NCI-H146 treated with DMSO at 0.1 percent for 48 hours (cell line): ENCODE data around the gene FBXL22.

Source experiments
- DNase-seq: peaks from one replicate; lab custom pipeline; 2025; ENCODE audit not compliant: unreplicated experiment; lab: John Stamatoyannopoulos, UW

The FBXL22 gene

GRCh38 chr15:63593705-63594671 is 3.2 kb upstream of the FBXL22 start:
- DNase-seq = no peak

GRCh38 chr15:63595065-63595464 is 2.1 kb upstream of the FBXL22 start:
- DNase-seq = no peak

GRCh38 chr15:63595688-63596087 is 1.5 kb upstream of the FBXL22 start:
- no peak for DNase-seq

- no peak for DNase-seq
Measured at GRCh38 chr15:63596676-63597037, 530 bp upstream of the FBXL22 start.

DNA sequence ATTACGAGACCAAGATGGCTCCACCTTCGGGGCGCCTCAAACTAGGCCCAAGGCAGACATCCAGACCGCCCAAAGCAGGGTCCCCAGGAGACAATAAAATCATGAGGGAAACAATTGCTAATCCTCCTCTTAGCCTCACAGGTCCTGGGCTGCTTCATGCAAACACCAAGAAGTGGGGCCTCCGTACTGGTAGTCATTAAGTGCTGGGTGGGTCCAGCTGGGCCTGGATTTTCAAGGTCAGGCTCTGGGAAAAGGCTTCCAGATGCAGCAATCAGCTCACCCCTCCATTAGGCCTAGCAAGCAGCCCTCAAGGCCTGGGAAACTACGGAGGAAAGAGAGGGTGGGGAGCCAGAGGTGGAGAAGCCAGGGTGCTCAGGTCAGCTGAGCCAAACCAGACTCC is 634 bp downstream of the FBXL22 start:
- DNase-seq = no peak

DNA sequence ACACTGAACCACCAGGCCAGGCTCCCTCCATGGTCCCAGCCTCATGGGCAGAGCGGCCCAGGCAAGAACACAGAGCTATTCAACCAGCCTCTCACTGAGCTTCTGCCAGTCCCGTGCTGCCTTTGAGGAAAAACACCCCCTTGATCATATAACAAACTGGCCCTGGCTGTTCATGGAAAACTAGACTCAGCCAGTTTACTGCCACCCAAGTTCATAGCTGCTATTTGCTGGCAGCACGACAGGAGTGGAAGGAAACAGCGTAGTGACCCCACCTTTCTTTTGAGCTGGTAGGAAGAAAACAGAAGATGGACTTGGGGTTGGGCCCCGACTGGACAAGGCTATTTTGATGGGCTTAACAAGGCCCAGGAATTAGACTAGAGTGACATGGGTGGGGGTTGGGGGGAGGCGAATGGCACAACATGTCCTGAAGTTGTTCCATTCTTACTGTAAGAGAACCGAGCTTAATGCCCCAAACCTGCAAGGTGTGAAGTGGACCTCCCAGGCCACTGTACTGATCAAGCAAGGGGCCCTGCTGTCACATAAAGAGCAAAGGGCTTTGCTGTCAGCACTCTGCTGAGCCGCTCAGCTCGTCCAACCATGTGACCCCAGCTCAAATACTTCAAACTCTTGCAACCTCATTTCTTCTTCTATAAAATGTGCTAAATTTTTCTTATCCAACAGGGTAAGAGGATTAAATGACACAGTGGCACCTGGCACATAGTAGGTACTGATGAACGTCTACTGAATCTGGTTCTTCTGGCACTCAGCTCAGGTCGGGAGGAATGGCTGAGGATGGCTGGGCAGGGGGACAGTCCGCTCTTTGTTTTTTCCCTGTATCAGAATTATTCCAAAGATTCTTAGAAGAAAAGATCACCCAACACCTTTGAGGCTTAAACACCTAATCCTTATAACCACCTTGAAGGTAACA is 1.6 kb downstream of the FBXL22 start:
- DNase-seq = no peak

DNA sequence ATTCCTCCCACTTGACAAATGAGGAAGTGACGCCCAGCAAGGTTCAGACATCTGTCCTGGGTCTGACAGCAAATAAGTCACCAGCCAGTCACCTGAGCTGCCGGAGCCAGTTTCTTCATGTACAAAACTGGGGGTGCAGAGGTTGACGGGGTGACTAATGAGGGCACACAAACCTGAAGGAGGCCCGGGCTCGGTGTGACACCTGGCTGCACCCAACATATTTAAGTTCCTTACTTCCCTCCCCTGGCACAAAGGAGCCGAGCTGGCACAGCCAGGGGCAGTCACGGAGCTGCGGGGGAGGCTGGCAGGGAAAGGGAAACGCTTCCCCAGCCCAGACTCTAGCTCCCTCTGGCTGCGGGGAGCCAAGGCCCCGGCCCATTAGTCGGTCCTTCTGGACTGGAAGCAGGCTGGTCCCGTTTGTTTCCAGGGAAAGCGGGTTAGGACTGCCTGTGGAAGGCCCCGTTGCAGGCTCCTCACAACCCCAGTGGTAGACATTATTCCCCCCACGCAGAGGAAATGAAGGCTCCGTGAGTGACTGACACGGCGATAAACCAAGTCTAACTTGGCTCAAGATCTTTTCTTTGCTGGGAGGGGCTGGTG is 2.3 kb downstream of the FBXL22 start:
- no peak for DNase-seq

- DNase-seq = peak; percentile 6
Measured at GRCh38 chr15:63600001-63600615, 2.9 kb downstream of the FBXL22 start.

GRCh38 chr15:63600616-63601025 is 3.4 kb downstream of the FBXL22 start:
- peak; percentile 68 for DNase-seq

DNA sequence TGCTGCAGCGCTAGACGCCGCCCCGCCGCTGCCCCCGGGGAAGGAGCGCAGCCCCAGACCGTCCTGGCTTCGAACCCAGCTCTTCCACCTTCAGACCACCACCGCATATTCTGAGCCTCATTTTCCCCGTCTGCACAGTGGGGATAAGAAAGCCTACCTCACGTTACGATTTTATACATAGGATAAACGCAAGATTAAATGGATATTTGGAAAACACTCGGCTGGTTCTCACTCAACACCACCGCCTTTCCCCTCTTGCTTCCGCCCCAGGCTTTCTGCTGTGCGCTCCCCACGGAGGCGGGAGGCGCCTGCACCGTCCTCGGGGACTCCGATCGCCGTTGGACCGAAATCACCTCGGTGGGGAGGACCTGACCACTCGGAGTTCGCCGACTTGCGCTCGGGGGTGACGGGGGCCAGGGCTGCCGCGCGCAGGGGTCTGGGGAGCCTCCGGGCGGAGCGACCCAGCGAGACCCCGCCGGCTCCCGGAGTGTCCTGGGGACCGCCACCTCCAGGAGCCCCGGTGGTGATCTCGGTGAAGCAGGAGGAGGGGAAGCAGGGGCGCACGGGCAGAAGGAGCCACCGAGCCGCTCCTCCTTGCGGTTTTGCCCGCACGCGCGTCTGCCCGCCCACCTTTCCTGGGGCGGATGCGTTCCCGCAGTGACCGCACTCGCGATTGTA is 4.0 kb downstream of the FBXL22 start:
- DNase-seq = no peak

DNA sequence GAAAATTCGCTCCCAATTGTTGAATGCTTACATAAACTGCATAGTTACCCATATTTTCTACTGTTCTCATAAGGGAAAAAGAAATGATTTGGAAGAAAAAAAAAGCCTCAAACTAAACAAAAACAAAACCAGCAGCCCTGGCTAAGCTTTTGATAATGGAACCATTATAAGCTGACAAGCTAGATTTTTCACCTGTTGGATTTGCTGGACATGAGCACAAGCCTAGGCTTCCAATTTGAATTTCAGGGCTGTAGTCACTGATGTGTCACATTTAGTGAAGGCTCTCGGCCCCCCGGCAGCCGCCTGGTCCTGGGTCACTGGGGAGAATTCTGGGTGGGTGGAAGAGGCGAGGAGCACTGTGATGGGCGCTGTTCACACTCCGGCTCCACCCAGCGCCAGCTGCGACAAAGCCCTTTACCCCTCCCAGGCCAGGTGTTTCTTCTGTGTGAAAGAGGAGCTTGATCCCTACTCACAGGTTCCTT is 4.6 kb downstream of the FBXL22 start:
- peak; percentile 45 for DNase-seq

- DNase-seq = no peak
Measured at GRCh38 chr15:63602595-63602994, 5.4 kb downstream of the FBXL22 start.

GRCh38 chr15:63603516-63603915 is 6.3 kb downstream of the FBXL22 start:
- no peak for DNase-seq

DNA sequence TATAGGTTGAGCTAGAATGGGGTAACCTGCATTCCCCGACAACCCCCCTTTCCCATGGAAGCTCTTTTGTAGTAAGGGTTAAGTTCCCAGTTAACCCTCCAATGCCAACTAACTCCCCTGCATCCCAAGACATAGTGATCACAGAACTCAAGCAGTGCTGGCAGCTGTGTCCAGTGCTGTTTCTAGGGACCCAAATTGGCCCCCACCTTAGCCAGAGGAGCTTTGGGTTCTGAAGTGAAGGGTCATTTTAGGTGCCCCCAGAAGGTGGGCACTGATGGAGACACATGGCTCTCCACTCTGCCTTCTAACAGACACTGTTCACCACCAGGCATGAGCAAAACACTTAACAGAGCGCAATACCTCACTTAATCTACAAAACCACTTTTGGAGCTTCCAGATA is 7.1 kb downstream of the FBXL22 start:
- no peak for DNase-seq

DNA sequence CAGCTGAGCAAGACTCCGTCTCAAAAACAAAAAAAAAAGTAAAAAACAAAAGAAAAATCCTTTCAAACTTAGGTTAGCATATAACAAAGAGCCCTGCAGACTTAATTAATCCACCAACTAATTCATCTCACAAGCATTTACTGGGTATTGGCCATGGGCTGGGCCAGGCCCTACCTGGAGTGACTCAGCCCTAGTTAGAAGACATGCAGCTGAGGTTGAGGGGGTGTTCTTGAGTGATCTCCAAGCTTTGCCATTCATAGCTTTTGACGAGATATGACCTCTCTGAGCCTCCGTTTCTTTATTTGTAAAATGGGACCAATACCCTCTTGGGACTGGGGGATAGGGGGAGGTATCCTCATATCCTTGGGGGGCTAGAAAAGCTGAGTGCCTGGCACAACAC is 7.8 kb downstream of the FBXL22 start:
- DNase-seq = no peak

DNA sequence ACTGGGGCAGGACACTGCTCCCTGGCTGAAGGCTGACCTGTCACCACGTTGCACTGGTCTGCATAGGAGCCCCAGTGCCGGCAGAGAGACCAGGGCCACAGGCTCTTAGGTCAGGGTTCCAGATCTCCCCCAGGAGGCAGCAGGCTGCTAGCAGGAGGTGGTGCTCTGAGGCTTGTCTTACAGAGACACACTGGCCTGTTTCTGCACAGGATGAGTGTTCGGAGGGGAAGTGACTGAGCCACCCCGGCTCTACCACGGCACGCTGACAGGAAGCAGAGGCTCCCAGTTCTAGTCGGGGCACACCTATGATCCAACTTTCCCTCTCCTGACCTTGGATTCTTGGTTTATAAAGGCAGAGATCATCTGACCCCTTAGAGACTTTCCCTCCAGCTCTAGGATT is 8.6 kb downstream of the FBXL22 start:
- DNase-seq = no peak

DNA sequence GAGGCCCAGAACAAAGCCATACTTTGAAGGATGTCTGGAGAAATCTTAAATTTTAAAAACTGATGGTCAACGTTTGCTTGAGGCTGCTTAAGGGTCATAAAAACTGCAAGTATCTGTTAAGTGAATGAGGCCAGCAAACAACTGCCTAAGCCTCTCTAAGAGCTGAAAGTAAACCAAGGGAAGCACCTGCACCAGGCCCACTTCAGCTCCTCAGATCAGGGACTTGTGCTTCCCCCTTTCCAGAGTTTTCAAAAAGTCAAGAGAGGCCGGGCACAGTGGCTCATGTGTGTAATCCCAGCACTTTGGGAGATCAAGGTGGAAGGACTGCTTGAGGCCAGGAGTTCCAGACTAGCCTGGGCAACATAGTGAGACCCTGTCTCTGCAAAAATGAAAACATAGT is 9.1 kb downstream of the FBXL22 start:
- no peak for DNase-seq

DNA sequence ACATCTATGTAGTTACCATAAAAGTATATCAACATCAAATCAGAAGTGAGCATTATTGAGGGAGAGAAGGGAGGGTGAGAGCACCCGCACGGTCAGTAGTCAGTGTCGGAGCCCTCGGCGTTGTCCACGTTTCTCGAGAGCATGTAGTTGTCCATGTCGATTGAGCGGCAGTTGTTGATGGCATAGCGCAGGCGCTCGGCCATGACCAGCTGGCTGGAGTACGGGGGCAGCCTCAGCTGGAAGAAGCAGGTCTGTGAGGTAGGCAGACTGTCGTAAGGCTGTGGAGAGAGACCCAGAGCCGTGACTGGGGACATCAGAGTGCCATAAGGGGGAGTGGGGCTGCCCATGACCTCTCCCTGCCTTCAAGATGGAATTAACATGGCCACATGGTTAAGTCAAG is 11.8 kb downstream of the FBXL22 start:
- DNase-seq = no peak

GRCh38 chr15:63609448-63609847 is 12.3 kb downstream of the FBXL22 start:
- no peak for DNase-seq

DNA sequence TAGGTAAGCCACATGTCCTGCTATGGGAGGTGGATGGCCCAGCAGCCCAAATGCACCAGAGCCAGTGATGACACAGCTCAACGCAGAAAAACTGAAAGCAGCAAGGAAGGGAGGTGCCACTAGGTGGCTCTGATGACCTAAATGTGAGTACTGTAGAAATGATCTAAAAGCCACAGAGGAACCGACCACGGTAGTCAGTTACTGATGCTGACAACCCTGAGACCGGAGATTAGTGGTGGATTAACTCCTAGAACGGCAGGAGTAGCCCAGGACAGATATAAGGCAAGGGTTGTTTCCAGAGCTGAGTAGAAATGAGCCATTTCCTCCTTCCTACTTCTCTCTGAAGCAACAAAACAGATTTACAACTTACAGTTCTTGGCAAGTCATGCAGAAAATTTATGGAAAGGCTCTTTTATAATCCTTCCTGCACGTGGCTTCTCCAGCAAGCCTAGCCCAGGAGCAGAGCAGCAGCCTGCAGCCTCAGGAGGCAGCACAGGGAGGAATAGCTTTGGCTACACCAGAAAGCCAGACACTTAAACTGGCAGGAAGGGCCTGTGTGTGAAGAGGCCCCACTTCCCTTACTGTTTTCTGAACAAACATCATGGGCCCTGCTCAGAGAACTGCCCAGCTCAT is 13.1 kb downstream of the FBXL22 start:
- DNase-seq = peak; percentile 38
